ENCODE results near the gene SPTBN4. TPM values are rescaled to one million over a fixed set of nuclear protein-coding genes. Genes with fewer than 3 reads are reported as not detected.
A peak's percentile ranks its signal among the peaks of the same experiment; 100 is the strongest.
"Not testable (repeated sequence)": the region's sequence is repeated elsewhere in the genome, so short reads cannot be mapped to it uniquely, and the experiment has no call there.

SPTBN4 gene
- total and polyA plus RNA-seq, 2 donors (not counting 1 experiment from before 2014, with no cell fraction given): 1.3 to 6.6 TPM

- Histone ChIP-seq H3K36me3 (ENCODE audit: control insufficient read depth, insufficient read depth, low read length) (no peaks in the 10 kb centered on the region), H3K9me3 (ENCODE audit: control insufficient read depth, insufficient read depth, low read depth, low read length) (no peaks in the 10 kb centered on the region), H3K27ac (ENCODE audit: insufficient read depth, low read length) (no peak overlapping the region), H2AFZ (ENCODE audit: low read length) (no peak overlapping the region), H3K4me3 (replicated peaks in 1 of 4; ENCODE audit: control extremely low read depth in 1 of 4, insufficient read depth in 1 of 4, low read depth in 3 of 4, low read length in 4 of 4) (no peak overlapping the region), H3K9ac (ENCODE audit: insufficient read depth, low read length) (no peak overlapping the region), H3K4me2 (ENCODE audit: extremely low read depth, insufficient read depth, low read length) (no peak overlapping the region), H3K79me2 (ENCODE audit: control insufficient read depth, insufficient read depth, low read length) (no peaks in the 10 kb centered on the region), H3K4me1 (ENCODE audit: control insufficient read depth, extremely low read depth, insufficient read depth, low read length) (peaks cover 5% of the 10 kb centered on the region), H3K27me3 (ENCODE audit: control insufficient read depth, insufficient read depth, low read length) (no peaks in the 10 kb centered on the region), H4K20me1 (ENCODE audit: control insufficient read depth, extremely low read depth, insufficient read depth, low read length) (no peaks in the 10 kb centered on the region)
- no peak for DNase-seq (ENCODE audit: low read depth in 2 of 2)
- TF ChIP-seq, protein P1, sequence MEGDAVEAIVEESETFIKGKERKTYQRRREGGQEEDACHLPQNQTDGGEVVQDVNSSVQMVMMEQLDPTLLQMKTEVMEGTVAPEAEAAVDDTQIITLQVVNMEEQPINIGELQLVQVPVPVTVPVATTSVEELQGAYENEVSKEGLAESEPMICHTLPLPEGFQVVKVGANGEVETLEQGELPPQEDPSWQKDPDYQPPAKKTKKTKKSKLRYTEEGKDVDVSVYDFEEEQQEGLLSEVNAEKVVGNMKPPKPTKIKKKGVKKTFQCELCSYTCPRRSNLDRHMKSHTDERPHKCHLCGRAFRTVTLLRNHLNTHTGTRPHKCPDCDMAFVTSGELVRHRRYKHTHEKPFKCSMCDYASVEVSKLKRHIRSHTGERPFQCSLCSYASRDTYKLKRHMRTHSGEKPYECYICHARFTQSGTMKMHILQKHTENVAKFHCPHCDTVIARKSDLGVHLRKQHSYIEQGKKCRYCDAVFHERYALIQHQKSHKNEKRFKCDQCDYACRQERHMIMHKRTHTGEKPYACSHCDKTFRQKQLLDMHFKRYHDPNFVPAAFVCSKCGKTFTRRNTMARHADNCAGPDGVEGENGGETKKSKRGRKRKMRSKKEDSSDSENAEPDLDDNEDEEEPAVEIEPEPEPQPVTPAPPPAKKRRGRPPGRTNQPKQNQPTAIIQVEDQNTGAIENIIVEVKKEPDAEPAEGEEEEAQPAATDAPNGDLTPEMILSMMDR (conservative IDR thresholded peaks at IDR 0.05 in 1 of 2, IDR thresholded peaks at IDR 0.05 in 1 of 2; ENCODE audit: low read depth in 1 of 2, low read length in 2 of 2): no peak
- no peak for TF ChIP-seq EZH2 (IDR thresholded peaks at IDR 0.05; ENCODE audit: low read length, missing control alignments)
These were observed 72.3 kb downstream of the SPTBN4 start for GRCh38 chr19:40539070-40539469.

DNA sequence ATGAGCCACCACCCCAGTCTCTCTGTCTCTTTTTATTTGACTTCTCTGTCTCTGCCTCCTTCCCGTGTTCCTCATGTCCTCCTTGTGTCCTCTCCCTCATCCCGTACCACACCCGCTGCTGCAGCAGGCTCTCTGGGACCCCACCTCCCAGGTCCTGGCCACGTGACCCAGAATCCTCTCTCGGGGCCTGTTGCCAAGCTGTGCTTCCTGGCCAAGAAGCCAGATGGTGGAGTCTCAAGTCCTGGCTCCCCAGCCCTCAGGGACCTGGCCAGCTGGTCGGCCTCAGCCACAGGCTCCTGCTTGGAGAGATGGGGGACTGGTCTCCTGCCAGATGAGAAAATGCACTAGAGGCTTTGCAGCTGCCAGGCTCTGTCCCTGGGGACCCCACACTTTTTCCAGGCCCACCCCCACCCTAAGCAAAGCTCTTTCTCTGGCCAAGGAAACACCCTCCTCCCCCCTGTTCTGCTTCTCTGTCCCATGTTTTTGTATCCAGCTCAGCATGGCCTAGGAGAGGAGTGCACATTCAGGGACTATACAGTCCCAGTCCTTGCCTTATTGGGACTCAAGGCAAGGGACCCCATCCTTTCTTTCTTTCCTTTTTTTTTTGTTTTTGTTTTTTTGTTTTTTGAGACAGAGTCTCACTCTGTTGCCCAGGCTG is 75.5 kb downstream of the SPTBN4 start:
- DNase-seq (ENCODE audit: low read depth in 2 of 2): peak; percentile 25 to 96
- Histone ChIP-seq H3K4me2 (ENCODE audit: extremely low read depth, insufficient read depth, low read length) (no peak overlapping the region), H3K4me3 (replicated peaks in 1 of 4; ENCODE audit: control extremely low read depth in 1 of 4, insufficient read depth in 1 of 4, low read depth in 3 of 4, low read length in 4 of 4) (no peak overlapping the region), H3K4me1 (ENCODE audit: control insufficient read depth, extremely low read depth, insufficient read depth, low read length) (peaks cover 5% of the 10 kb centered on the region), H2AFZ (ENCODE audit: low read length) (no peak overlapping the region), H3K9ac (ENCODE audit: insufficient read depth, low read length) (no peak overlapping the region), H3K9me3 (ENCODE audit: control insufficient read depth, insufficient read depth, low read depth, low read length) (no peaks in the 10 kb centered on the region), H3K27me3 (ENCODE audit: control insufficient read depth, insufficient read depth, low read length) (no peaks in the 10 kb centered on the region), H3K27ac (ENCODE audit: insufficient read depth, low read length) (no peak overlapping the region), H3K79me2 (ENCODE audit: control insufficient read depth, insufficient read depth, low read length) (no peaks in the 10 kb centered on the region), H4K20me1 (ENCODE audit: control insufficient read depth, extremely low read depth, insufficient read depth, low read length) (no peaks in the 10 kb centered on the region), H3K36me3 (ENCODE audit: control insufficient read depth, insufficient read depth, low read length) (no peaks in the 10 kb centered on the region)
- TF ChIP-seq, protein P1 (conservative IDR thresholded peaks at IDR 0.05 in 1 of 2, IDR thresholded peaks at IDR 0.05 in 1 of 2; ENCODE audit: low read depth in 1 of 2, low read length in 2 of 2): no peak
- TF ChIP-seq EZH2 (IDR thresholded peaks at IDR 0.05; ENCODE audit: low read length, missing control alignments): no peak

DNA sequence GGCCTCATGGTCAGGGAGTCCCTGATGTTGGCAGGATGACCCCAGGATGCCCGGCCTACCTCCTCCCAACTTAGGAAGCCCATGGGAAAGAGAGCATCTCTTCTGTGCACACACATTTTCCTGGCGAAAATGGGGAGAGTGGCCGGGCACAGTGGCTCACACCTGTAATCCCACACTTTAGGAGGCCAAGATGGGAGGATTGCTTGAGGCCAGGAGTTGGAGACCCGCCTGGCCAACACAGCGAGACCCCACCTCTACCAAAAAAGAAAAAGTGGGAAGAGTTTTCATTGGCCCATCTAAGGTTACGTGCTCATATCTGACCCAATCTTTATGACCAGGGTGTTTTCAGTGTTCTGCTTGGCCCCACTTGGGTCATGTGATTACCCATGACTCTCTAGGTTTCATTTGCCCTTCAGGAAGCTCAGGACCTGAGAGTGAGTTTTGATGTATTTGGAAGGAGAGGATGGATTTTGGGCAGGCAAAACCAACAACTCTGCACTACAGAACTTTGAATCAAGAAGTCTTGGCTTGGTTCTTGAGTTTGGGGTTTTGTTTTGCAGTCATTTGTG is 76.3 kb downstream of the SPTBN4 start:
- H3K9ac ChIP-seq (ENCODE audit: insufficient read depth, low read length): no peak overlapping the region
- no peak for DNase-seq (ENCODE audit: low read depth in 2 of 2)
- H3K36me3 ChIP-seq (ENCODE audit: control insufficient read depth, insufficient read depth, low read length): no peaks in the 10 kb centered on the region
- peaks cover 5% of the 10 kb centered on the region for H3K4me1 ChIP-seq (ENCODE audit: control insufficient read depth, extremely low read depth, insufficient read depth, low read length)
- no peaks in the 10 kb centered on the region for H3K79me2 ChIP-seq (ENCODE audit: control insufficient read depth, insufficient read depth, low read length)
- no peak overlapping the region for H3K4me2 ChIP-seq (ENCODE audit: extremely low read depth, insufficient read depth, low read length)
- H4K20me1 ChIP-seq (ENCODE audit: control insufficient read depth, extremely low read depth, insufficient read depth, low read length): no peaks in the 10 kb centered on the region
- no peak overlapping the region for H3K4me3 ChIP-seq (replicated peaks in 1 of 4; ENCODE audit: control extremely low read depth in 1 of 4, insufficient read depth in 1 of 4, low read depth in 3 of 4, low read length in 4 of 4)
- H3K27me3 ChIP-seq (ENCODE audit: control insufficient read depth, insufficient read depth, low read length): no peaks in the 10 kb centered on the region
- no peak overlapping the region for H3K27ac ChIP-seq (ENCODE audit: insufficient read depth, low read length)
- no peaks in the 10 kb centered on the region for H3K9me3 ChIP-seq (ENCODE audit: control insufficient read depth, insufficient read depth, low read depth, low read length)
- H2AFZ ChIP-seq (ENCODE audit: low read length): no peak overlapping the region
- TF ChIP-seq EZH2 (IDR thresholded peaks at IDR 0.05; ENCODE audit: low read length, missing control alignments): no peak
- TF ChIP-seq, protein P1 (conservative IDR thresholded peaks at IDR 0.05 in 1 of 2, IDR thresholded peaks at IDR 0.05 in 1 of 2; ENCODE audit: low read depth in 1 of 2, low read length in 2 of 2): no peak

- not testable (repeated sequence) for H2AFZ ChIP-seq (ENCODE audit: low read length); H3K36me3 ChIP-seq (ENCODE audit: control insufficient read depth, insufficient read depth, low read length); DNase-seq (ENCODE audit: low read depth in 2 of 2); H4K20me1 ChIP-seq (ENCODE audit: control insufficient read depth, extremely low read depth, insufficient read depth, low read length); H3K79me2 ChIP-seq (ENCODE audit: control insufficient read depth, insufficient read depth, low read length); H3K9ac ChIP-seq (ENCODE audit: insufficient read depth, low read length); H3K27ac ChIP-seq (ENCODE audit: insufficient read depth, low read length); H3K4me1 ChIP-seq (ENCODE audit: control insufficient read depth, extremely low read depth, insufficient read depth, low read length); H3K4me3 ChIP-seq (replicated peaks in 1 of 4; ENCODE audit: control extremely low read depth in 1 of 4, insufficient read depth in 1 of 4, low read depth in 3 of 4, low read length in 4 of 4); H3K4me2 ChIP-seq (ENCODE audit: extremely low read depth, insufficient read depth, low read length); H3K9me3 ChIP-seq (ENCODE audit: control insufficient read depth, insufficient read depth, low read depth, low read length)
- H3K27me3 ChIP-seq (ENCODE audit: control insufficient read depth, insufficient read depth, low read length): peaks cover 12% of the 10 kb centered on the region
These were observed 79.5 kb downstream of the SPTBN4 start for GRCh38 chr19:40546153-40546841.

Measured in fibroblast of lung (primary cell).